Erythroblast (primary cell): ENCODE results near the gene RBBP8.

ENCODE experiments used
- DNase-seq, 2 experiments: peaks; one replicate each; lab custom pipeline; 2025; lab: John Stamatoyannopoulos, UW
- GATA1 ChIP-seq: IDR thresholded peaks from 2 replicates; pipeline ENCODE4 v1.6.1; 2011; ENCODE audit warnings: low read depth, mild to moderate bottlenecking, control low read depth, low read length, moderate library complexity
- POLR2A ChIP-seq: IDR thresholded peaks from 2 replicates; pipeline ENCODE4 v1.6.1; 2011; ENCODE audit warnings: mild to moderate bottlenecking, low read length

RBBP8 gene

DNA sequence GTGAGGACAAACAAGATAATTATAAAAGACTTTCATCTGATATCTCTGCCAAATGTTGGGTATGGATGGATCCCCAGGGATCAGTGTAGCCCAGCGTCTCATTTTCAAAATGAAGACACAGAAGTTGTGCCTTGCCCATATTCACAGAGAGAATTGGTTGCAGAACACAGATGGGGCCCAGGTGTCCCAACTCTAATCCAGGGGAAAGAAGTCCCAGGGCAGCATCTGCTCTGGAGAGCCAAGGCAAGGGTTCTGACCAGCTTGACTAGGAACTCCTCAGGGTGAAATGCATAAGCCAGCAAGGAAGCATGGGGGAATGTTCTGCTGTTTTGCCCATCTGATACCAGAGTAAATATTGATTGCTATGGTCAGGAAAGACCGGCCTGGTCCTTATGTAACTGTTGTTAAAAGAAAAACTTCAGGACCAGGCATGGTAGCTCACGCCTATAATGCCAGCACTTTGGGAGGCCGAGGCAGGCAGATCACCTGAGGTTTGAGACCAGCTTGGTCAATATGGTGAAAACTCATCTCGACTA is 133.4 kb downstream of the RBBP8 start:
- TF ChIP-seq GATA1, result no peak
- no peak for TF ChIP-seq POLR2A
- no peak for DNase-seq

DNA sequence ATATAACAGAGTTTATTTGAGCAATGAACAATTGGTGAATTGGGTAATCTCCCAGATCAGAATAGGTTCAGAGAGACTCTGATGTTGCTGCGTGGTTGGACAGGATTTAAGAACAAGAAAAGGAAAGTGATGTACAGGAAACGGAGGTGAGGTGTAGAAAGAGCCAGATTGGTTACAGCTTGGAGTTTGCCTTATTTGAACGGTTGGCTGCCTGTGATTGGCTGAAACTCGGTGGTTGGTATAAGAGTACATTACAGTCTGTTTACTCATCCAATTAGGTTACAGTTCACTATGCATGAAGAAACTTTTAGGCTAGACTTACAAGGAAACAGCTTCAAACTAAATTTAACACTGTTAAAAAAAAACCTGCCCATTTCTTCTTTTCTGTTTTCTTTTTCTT is 134.1 kb downstream of the RBBP8 start:
- TF ChIP-seq GATA1 (no peak), POLR2A (no peak)
- no peak for DNase-seq

DNA sequence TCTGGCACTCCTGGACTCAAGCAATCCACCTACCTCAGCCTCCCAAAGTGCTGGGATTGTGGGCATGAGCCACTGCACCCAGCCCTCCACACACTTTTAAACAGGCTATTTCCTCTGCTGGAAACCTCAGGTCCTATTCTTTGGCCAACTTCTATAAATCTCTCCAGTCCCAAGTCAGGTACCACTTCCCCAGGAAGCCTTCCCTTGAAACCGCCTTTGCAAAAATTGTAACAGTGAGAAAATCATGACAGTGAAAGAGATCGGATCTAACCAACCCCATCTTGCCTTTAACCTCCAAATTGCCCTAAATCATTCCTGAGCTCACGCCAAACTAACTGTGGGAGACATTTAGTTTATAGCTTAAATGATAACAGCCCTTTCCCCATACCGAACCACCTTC is 134.9 kb downstream of the RBBP8 start:
- TF ChIP-seq GATA1 (no peak), POLR2A (no peak)
- DNase-seq, result no peak

DNA sequence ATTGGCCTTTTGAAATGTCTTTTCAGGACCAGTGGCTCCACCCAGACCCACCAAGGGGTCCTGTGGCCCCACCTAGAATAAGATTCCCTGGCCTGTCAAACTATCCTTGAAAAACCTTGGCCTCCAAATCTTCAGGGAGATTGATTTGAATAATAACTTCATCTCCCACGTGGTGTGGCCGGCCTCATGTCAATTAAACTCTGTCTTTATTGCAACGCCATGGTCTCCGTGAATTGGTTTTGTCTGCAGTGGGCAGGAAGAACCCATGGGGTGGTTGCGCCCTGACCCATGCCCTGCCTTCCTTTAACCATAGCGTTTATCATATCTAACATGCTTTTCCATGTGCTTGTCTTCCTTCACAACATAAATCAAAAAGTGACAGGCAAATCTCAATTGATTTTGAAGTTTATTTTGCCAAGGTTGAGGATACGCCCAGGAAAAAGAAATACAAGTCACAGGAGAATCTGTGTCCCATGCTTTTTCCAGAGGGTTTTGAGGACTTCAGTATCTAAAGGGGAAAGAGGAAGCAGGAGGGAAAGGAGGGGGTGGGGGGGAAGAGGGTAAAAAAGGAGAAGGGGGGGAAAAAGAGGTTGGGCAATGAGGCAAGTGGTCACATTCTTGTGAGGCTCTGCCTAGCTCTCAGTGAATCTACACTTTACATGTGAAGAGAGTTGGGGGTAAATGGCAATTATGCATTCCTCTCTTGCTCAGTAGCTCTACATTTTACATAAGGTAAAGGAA is 135.6 kb downstream of the RBBP8 start:
- no peak for TF ChIP-seq POLR2A
- TF ChIP-seq GATA1, result no peak
- no peak for DNase-seq

DNA sequence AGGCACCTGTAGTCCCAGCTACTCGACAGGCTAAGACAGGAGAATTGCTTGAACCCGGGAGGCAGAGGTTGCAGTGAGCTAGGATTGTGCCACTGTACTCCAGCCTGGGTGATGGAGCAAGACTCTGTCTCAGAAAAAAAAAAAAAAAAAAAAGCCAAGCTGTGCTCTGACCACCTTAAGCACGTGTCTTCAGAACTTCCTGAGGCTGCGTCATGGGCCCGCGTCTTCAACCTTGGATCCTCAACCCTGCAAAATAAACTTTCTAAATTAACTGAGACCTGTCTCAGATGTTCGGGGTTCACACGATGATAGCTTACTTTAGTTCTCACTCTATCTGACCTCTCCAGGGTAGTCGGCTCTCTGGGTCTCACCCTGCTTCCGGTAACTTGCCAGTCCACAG is 136.4 kb downstream of the RBBP8 start:
- TF ChIP-seq POLR2A (no peak), GATA1 (no peak)
- DNase-seq, result no peak

DNA sequence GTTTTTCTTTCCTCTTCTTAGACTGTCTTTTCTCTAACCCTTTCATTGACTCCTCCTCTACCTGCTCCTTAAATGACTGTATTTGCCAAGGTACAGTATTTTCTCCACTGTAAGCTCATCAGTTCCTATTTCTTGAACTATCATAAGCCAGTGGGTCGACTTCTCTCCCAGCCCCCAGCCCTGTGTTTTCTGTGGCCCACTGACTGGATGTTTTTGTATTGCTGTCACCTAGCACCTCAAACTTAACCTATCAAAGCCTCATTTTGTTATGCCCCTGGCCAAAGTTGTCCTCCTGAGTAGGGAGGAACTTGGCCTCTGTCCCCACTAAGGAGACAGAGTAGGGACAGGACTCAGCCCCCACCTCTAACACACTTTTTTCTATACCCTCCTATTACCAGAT is 136.8 kb downstream of the RBBP8 start:
- no peak for TF ChIP-seq GATA1
- TF ChIP-seq POLR2A, result no peak
- DNase-seq, result no peak

DNA sequence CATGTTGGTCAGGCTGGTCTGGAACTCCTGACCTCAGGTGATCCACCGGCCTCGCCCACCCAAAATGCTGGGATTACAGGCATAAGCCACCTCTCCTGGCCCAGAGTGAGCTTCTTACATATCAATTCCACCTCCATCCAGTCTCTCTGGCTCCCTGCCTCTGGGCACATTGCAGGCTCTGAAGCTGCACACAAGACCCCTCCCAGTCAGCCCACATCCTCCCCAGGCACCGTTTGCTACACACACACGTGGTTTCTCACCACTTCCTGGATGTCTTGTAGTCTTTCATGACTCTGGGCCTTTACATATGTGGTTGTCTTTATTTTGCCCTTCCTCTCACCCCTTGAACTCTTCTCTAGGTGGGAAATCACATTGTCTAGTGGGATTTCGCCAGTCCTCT is 138.2 kb downstream of the RBBP8 start:
- TF ChIP-seq GATA1 (no peak), POLR2A (no peak)
- no peak for DNase-seq

DNA sequence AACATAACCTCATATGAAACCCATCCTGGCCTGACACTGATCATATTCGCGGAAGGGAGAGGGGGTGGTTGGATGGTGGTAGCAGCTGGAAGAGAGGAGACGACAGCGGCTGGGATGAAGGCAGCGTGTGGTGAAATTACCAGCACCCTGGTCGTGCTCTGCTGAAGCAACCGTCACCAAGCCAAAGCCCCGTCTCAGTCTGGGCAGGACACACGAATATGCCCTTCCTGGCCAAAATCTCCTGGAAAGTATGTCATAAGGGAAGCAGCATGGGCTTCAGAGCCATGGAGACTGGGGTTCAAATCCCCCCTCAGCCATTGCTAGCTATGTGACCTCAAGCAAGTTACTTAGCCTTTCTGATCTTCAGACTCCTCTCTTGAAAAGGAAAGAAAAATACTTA is 139.0 kb downstream of the RBBP8 start:
- no peak for DNase-seq
- no peak for TF ChIP-seq POLR2A
- no peak for TF ChIP-seq GATA1

DNA sequence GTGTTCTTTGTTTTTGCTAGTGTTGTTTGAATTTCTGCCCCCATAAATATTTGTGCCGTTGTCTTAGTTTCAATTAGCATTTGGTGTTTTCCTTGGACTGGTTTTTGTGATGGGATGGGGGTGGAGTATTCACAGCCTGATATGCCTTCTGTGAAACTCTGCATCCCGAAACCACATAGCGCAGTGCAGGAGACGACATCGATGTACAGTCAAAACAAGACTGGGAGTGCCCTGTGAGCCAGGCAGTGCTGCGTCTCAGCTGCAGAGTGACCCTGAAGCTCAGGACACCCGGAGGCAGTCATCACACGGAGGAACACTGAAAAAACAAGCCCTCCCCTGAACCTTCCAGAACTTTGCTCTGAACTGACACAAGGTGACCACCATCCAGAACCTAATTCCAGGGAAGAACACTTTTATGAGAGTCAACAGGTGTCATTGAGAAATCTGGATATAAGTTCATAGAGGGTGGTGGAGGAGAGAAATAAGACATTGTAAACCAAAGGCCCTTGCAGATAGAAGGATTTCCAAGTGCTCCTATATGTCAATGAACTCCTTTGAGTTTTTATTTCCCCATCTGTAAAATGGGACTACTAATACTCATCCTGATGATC is 141.0 kb downstream of the RBBP8 start:
- TF ChIP-seq GATA1, result no peak
- no peak for TF ChIP-seq POLR2A
- DNase-seq, result no peak
